A549 (cell line): ENCODE measurements around the gene USP3. TPM values are rescaled to one million over a fixed set of nuclear protein-coding genes. Genes with fewer than 3 reads are reported as not detected.
A peak's percentile ranks its signal among the peaks of the same experiment; 100 is the strongest.

Experiments used
- BHLHE40 ChIP-seq: IDR thresholded peaks from 2 replicates; pipeline ENCODE4 v1.6.1; 2012; ENCODE audit warnings: low read depth, low read length, inconsistent platforms
- CBX2 ChIP-seq: fragments of 200-600 bp; sonication (generic); IDR thresholded peaks from 2 replicates; pipeline ENCODE4 v1.6.1; 2016; ENCODE audit warnings: low read depth, mild to moderate bottlenecking, borderline replicate concordance
- EHMT2 ChIP-seq: fragments of 200-600 bp; sonication (generic); IDR thresholded peaks from 2 replicates; pipeline ENCODE4 v1.6.1; 2016; ENCODE audit warnings: antibody characterized with exemption, low read depth, mild to moderate bottlenecking, moderate library complexity
- FOSB ChIP-seq: fragments of 250-450 bp; sonication (Bioruptor Pico); IDR thresholded peaks from 2 replicates; pipeline ENCODE4 v1.5.0; 2020; ENCODE audit warnings: mild to moderate bottlenecking, moderate library complexity
- FOXS1 ChIP-seq: fragments of 250-450 bp; sonication (Bioruptor Pico); IDR thresholded peaks from 2 replicates; pipeline ENCODE4 v1.5.0; 2020; ENCODE audit warnings: mild to moderate bottlenecking, moderate library complexity
- GATA3 ChIP-seq: IDR thresholded peaks from 2 replicates; pipeline ENCODE4 v1.6.1; 2012; ENCODE audit warnings: borderline replicate concordance
- HDAC2 ChIP-seq: fragments of 200-600 bp; sonication (generic); IDR thresholded peaks from 2 replicates; pipeline ENCODE4 v1.6.1; 2016
- HOXB13 ChIP-seq: fragments of 250-450 bp; sonication (Bioruptor Pico); IDR thresholded peaks from 2 replicates; pipeline ENCODE4 v1.5.0; 2020; ENCODE audit warnings: low read depth, mild to moderate bottlenecking, moderate library complexity
- JUN ChIP-seq, 2 experiments: fragments of >200 bp; sonication (Bioruptor Twin); formaldehyde crosslinking; IDR thresholded peaks; 2 replicates in 1 of 2; 3 replicates in 1 of 2; pipeline ENCODE4 v1.6.1; 2016 to 2017
- JUNB ChIP-seq: fragments of >200 bp; sonication (Bioruptor Twin); formaldehyde crosslinking; IDR thresholded peaks from 2 replicates; pipeline ENCODE4 v1.6.1; 2016
- NFE2L2 ChIP-seq: fragments of 150-350 bp; conservative IDR thresholded peaks from 2 replicates; pipeline ENCODE4 v1.6.1; 2014; ENCODE audit warnings: low read length
- NPAS2 ChIP-seq: fragments of 250-450 bp; sonication (Bioruptor Pico); IDR thresholded peaks from 2 replicates; pipeline ENCODE4 v1.8.0; 2022; ENCODE audit warnings: mild to moderate bottlenecking, moderate library complexity, borderline replicate concordance
- POLR2A ChIP-seq: IDR thresholded peaks from 2 replicates; pipeline ENCODE4 v1.6.1; 2012; ENCODE audit warnings: mild to moderate bottlenecking, low read length
- POLR2AphosphoS2 ChIP-seq: conservative IDR thresholded peaks from 2 replicates; pipeline ENCODE4 v1.6.1; 2012; ENCODE audit warnings: low read length, improper control_type of control experiment, inconsistent platforms
- RAD21 ChIP-seq, 2 experiments: fragments of >200 bp in 1 of 2; sonication (Bioruptor Twin) in 1 of 2; formaldehyde crosslinking in 1 of 2; IDR thresholded peaks in 1 of 2; conservative IDR thresholded peaks in 1 of 2; 2 replicates in 1 of 2; 3 replicates in 1 of 2; pipeline ENCODE4 v1.6.1; 2012 to 2018; ENCODE audit warnings: inconsistent platforms in 1 of 2
- SMC3 ChIP-seq: fragments of >200 bp; sonication (Bioruptor Twin); formaldehyde crosslinking; IDR thresholded peaks from 3 replicates; pipeline ENCODE4 v1.6.1; 2018; ENCODE audit warnings: inconsistent platforms
- TFCP2L1 ChIP-seq: fragments of 250-450 bp; sonication (Bioruptor Pico); IDR thresholded peaks from 2 replicates; pipeline ENCODE4 v1.5.0; 2021; ENCODE audit warnings: mild to moderate bottlenecking
- TP53 ChIP-seq: fragments of 250-450 bp; sonication (Bioruptor Pico); IDR thresholded peaks from 2 replicates; pipeline ENCODE4 v1.5.0; 2021; ENCODE audit warnings: mild to moderate bottlenecking, moderate library complexity
- ZFP36 ChIP-seq: fragments of 450-650 bp; IDR thresholded peaks from 2 replicates; pipeline ENCODE4 v1.6.1; 2014; ENCODE audit warnings: borderline replicate concordance; ENCODE audit not compliant: partially characterized antibody
- ZNF302 ChIP-seq: fragments of 250-450 bp; sonication (Bioruptor Pico); IDR thresholded peaks from 2 replicates; pipeline ENCODE4 v1.9.0; 2021; ENCODE audit warnings: inconsistent platforms, mild to moderate bottlenecking, moderate library complexity
- polyA plus RNA-seq, 4 experiments: library from polyadenylated mRNA; depleted of rRNA in 3 of 4; stranded (reverse); fragments of >200 nt; fragmentation: RNase III in 1 of 4; extraction: RNeasy Plus Mini Kit Qiagen cat#74134 plus additional on column Dnase treatment in 1 of 4; gene quantifications; 2 replicates in 3 of 4; 3 replicates in 1 of 4; pipeline ENCODE4 v1.2.3, GENCODE V29; 2011 to 2017
- TF ChIP-seq, protein P1 (sequence below): fragments of 250-450 bp; sonication (Bioruptor Pico); IDR thresholded peaks from 2 replicates; pipeline ENCODE4 v1.5.0; 2020; ENCODE audit warnings: low read depth, mild to moderate bottlenecking, moderate library complexity
- TF ChIP-seq, protein P2 (sequence below): IDR thresholded peaks from 2 replicates; pipeline ENCODE4 v1.6.1; 2012
- TF ChIP-seq, protein P3 (sequence below): fragments of 450-650 bp; IDR thresholded peaks from 2 replicates; pipeline ENCODE4 v1.6.1; 2014; ENCODE audit warnings: antibody characterized with exemption
- TF ChIP-seq, protein P4 (sequence below): fragments of 150-350 bp; IDR thresholded peaks from 2 replicates; pipeline ENCODE4 v1.6.1; 2014; ENCODE audit warnings: low read depth, mild to moderate bottlenecking, low read length
- TF ChIP-seq, protein P5 (sequence below): IDR thresholded peaks from 2 replicates; pipeline ENCODE4 v1.6.1; 2012
- TF ChIP-seq, protein P6 (sequence below): IDR thresholded peaks from 2 replicates; pipeline ENCODE4 v1.6.1; 2012; ENCODE audit warnings: low read depth, borderline replicate concordance

USP3 gene
- polyA plus RNA-seq, 2 of the 4 experiments (the other 2 are of a cell fraction): 41.8 to 99.1 TPM

DNA sequence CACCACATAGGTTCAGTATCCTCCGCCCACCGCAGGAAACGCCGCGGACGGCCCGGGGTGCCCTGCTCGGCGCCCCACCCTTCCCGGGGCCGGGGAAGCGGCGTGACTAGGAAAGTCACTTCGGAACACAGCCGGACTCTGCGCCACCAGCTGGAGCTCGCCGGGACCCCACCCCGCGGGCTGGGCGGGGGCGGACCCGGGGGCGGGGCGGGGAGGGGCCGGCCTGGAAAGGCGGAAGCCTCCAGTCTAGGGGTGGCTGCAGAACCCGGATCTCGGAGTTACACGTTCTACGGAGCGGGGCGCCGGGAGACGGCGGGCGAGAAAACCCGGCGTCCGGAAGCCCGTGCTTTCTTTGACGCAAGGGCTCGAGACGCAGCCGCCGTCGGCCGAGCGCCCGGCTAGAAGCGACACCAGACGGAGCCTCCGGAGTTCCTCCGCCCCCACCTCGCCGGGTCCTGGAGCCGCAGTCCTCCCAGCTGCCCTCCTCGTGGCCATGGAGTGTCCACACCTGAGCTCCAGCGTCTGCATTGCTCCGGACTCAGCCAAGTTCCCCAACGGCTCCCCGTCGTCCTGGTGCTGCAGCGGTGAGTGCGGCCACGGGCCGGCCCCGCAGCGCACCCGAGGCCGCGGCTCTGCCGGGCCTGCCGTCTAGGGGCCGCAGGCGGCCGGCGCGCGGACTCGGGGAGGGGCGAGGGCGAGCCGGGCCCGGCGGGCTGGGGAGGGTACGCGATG is at the start of gene USP3 (continued):
- TF ChIP-seq HOXB13 (CRISPR knock-in tag) (no peak), ZFP36 (no peak), NFE2L2 (no peak), JUN (IDR thresholded peaks at IDR 0.05) (peak; percentile 96), POLR2A (peak; percentile 47), NPAS2 (0 out of 2 replicates have a peak, but pooled peaks have one; percentile 16), JUNB (peak; percentile 44; the same call in 1 of the 2 replicates), SMC3 (peak; percentile 77), HDAC2 (no peak), BHLHE40 (peak; percentile 100), EHMT2 (no peak), ZNF302 (CRISPR knock-in tag) (no peak), RAD21 (conservative IDR thresholded peaks at IDR 0.05 in 1 of 2, IDR thresholded peaks at IDR 0.05 in 1 of 2) (peak in 1 of 2 experiments; percentile 73), TFCP2L1 (peak; percentile 27; the same call in 1 of the 2 replicates), FOXS1 (CRISPR knock-in tag) (no peak), CBX2 (no peak), POLR2AphosphoS2 (no peak), GATA3 (peak; percentile 74), TP53 (no peak), FOSB (CRISPR knock-in tag) (no peak)
- TF ChIP-seq, protein P1, sequence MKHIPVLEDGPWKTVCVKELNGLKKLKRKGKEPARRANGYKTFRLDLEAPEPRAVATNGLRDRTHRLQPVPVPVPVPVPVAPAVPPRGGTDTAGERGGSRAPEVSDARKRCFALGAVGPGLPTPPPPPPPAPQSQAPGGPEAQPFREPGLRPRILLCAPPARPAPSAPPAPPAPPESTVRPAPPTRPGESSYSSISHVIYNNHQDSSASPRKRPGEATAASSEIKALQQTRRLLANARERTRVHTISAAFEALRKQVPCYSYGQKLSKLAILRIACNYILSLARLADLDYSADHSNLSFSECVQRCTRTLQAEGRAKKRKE: no peak
- TF ChIP-seq, protein P2, sequence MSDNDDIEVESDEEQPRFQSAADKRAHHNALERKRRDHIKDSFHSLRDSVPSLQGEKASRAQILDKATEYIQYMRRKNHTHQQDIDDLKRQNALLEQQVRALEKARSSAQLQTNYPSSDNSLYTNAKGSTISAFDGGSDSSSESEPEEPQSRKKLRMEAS: peak; percentile 85
- TF ChIP-seq, protein P3, sequence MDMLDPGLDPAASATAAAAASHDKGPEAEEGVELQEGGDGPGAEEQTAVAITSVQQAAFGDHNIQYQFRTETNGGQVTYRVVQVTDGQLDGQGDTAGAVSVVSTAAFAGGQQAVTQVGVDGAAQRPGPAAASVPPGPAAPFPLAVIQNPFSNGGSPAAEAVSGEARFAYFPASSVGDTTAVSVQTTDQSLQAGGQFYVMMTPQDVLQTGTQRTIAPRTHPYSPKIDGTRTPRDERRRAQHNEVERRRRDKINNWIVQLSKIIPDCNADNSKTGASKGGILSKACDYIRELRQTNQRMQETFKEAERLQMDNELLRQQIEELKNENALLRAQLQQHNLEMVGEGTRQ: no peak
- TF ChIP-seq, protein P4, sequence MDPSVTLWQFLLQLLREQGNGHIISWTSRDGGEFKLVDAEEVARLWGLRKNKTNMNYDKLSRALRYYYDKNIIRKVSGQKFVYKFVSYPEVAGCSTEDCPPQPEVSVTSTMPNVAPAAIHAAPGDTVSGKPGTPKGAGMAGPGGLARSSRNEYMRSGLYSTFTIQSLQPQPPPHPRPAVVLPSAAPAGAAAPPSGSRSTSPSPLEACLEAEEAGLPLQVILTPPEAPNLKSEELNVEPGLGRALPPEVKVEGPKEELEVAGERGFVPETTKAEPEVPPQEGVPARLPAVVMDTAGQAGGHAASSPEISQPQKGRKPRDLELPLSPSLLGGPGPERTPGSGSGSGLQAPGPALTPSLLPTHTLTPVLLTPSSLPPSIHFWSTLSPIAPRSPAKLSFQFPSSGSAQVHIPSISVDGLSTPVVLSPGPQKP: no peak
- TF ChIP-seq, protein P5, sequence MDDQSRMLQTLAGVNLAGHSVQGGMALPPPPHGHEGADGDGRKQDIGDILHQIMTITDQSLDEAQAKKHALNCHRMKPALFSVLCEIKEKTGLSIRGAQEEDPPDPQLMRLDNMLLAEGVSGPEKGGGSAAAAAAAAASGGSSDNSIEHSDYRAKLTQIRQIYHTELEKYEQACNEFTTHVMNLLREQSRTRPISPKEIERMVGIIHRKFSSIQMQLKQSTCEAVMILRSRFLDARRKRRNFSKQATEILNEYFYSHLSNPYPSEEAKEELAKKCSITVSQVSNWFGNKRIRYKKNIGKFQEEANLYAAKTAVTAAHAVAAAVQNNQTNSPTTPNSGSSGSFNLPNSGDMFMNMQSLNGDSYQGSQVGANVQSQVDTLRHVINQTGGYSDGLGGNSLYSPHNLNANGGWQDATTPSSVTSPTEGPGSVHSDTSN: peak; percentile 79
- TF ChIP-seq, protein P6, sequence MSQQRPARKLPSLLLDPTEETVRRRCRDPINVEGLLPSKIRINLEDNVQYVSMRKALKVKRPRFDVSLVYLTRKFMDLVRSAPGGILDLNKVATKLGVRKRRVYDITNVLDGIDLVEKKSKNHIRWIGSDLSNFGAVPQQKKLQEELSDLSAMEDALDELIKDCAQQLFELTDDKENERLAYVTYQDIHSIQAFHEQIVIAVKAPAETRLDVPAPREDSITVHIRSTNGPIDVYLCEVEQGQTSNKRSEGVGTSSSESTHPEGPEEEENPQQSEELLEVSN: peak; percentile 70
